OCI-LY3 (cell line): Measurements from ENCODE around the gene GPRIN2.

Source experiments
- H2AFZ ChIP-seq: fragments of 200-600, 300-600 bp; shearing (Covaris generic); 2 replicates; pipeline ENCODE4 v1.6.0; 2014; ENCODE audit warnings: antibody characterized with exemption, low read depth, low read length
- H3K27ac ChIP-seq: fragments of 200-600, 300-600 bp; sonication (generic); 2 replicates; pipeline ENCODE4 v1.5.1; 2014; ENCODE audit warnings: mild to moderate bottlenecking, low read length, moderate library complexity, mixed read lengths
- H3K27me3 ChIP-seq: fragments of 200-600, 300-600 bp; sonication (generic); 2 replicates; pipeline ENCODE4 v1.6.1; 2014; ENCODE audit warnings: low read depth, low read length, mixed read lengths
- H3K36me3 ChIP-seq: fragments of 200-600, 300-600 bp; sonication (generic); replicated peaks from 2 replicates; pipeline ENCODE3; 2014; ENCODE audit warnings: low read depth, low read length, mixed read lengths
- H3K4me1 ChIP-seq: fragments of 300-600, 200-600 bp; sonication (generic); 2 replicates; pipeline ENCODE4 v1.6.1; 2014; ENCODE audit warnings: low read length, mixed read lengths
- H3K4me2 ChIP-seq: fragments of 200-600, 300-600 bp; sonication (generic); 2 replicates; pipeline ENCODE4 v1.6.1; 2014; ENCODE audit warnings: low read length, mixed read lengths
- H3K4me3 ChIP-seq: fragments of 300-600, 200-600 bp; sonication (generic); 2 replicates; pipeline ENCODE4 v1.5.1; 2014; ENCODE audit warnings: antibody characterized with exemption, mild to moderate bottlenecking, low read length, moderate library complexity
- H3K79me2 ChIP-seq: fragments of 300-600, 200-600 bp; shearing (Covaris generic); 2 replicates; pipeline ENCODE4 v1.6.1; 2014; ENCODE audit warnings: mild to moderate bottlenecking, low read length, mixed read lengths
- H3K9ac ChIP-seq: fragments of 300-600, 200-600 bp; shearing (Covaris generic); 2 replicates; pipeline ENCODE4 v1.6.0; 2014; ENCODE audit warnings: mild to moderate bottlenecking, low read length, moderate library complexity
- H3K9me3 ChIP-seq: fragments of 200-600, 300-600 bp; shearing (Covaris generic); 2 replicates; pipeline ENCODE4 v1.6.1; 2014; ENCODE audit warnings: low read length, mixed read lengths; ENCODE audit not compliant: insufficient read depth
- H4K20me1 ChIP-seq: fragments of 200-600, 300-600 bp; sonication (generic); 2 replicates; pipeline ENCODE4 v1.6.1; 2016; ENCODE audit warnings: low read length, mixed read lengths; ENCODE audit not compliant: insufficient read depth
- CTCF ChIP-seq: fragments of 200-600, 300-600 bp; sonication (generic); IDR thresholded peaks from 2 replicates; pipeline ENCODE4 v1.5.1; 2014; ENCODE audit warnings: antibody characterized with exemption, low read length, low read depth
- EZH2phosphoT487 ChIP-seq: fragments of 200-600 bp; shearing (Covaris generic); IDR thresholded peaks from 2 replicates; pipeline ENCODE4 v1.6.1; 2018; ENCODE audit warnings: antibody characterized with exemption, mixed run types, low read depth

Gene GPRIN2

GRCh38 chr10:46551701-46552525 lies 4.5 kb downstream of the GPRIN2 start:
- no peak overlapping the region for H2AFZ ChIP-seq
- H3K4me2 ChIP-seq, result no peak overlapping the region
- no peaks in the 10 kb centered on the region for H3K27me3 ChIP-seq
- H3K4me3 ChIP-seq, result no peak overlapping the region
- no peaks in the 10 kb centered on the region for H3K36me3 ChIP-seq
- H4K20me1 ChIP-seq, result no peaks in the 10 kb centered on the region
- H3K4me1 ChIP-seq, result no peaks in the 10 kb centered on the region
- no peak overlapping the region for H3K9ac ChIP-seq
- no peak overlapping the region for H3K27ac ChIP-seq
- TF ChIP-seq EZH2phosphoT487 (no peak), CTCF (no peak)
- no peaks in the 10 kb centered on the region for H3K9me3 ChIP-seq
- H3K79me2 ChIP-seq, result no peaks in the 10 kb centered on the region

GRCh38 chr10:46550795-46551700 lies 5.4 kb downstream of the GPRIN2 start:
- Histone ChIP-seq H3K4me3 (no peak overlapping the region), H3K4me2 (no peak overlapping the region), H3K27me3 (no peaks in the 10 kb centered on the region), H3K79me2 (no peaks in the 10 kb centered on the region), H2AFZ (no peak overlapping the region), H3K9me3 (no peaks in the 10 kb centered on the region), H3K27ac (no peak overlapping the region), H3K36me3 (no peaks in the 10 kb centered on the region), H4K20me1 (no peaks in the 10 kb centered on the region), H3K4me1 (no peaks in the 10 kb centered on the region), H3K9ac (no peak overlapping the region)
- TF ChIP-seq EZH2phosphoT487 (no peak), CTCF (no peak)

- H3K79me2 ChIP-seq, result no peaks in the 10 kb centered on the region
- no peak overlapping the region for H3K27ac ChIP-seq
- H3K4me3 ChIP-seq, result no peak overlapping the region
- no peaks in the 10 kb centered on the region for H3K27me3 ChIP-seq
- H4K20me1 ChIP-seq, result no peaks in the 10 kb centered on the region
- no peak overlapping the region for H3K9ac ChIP-seq
- H3K4me2 ChIP-seq, result no peak overlapping the region
- H3K4me1 ChIP-seq, result no peaks in the 10 kb centered on the region
- H2AFZ ChIP-seq, result no peak overlapping the region
- TF ChIP-seq CTCF, result no peak
- no peak for TF ChIP-seq EZH2phosphoT487
- H3K36me3 ChIP-seq, result no peaks in the 10 kb centered on the region
- H3K9me3 ChIP-seq, result no peaks in the 10 kb centered on the region
Measured at GRCh38 chr10:46550076-46550790, 6.2 kb downstream of the GPRIN2 start.
